Measurements from ENCODE around the gene ATOH8. TPM values are rescaled to one million over a fixed set of nuclear protein-coding genes. Genes with fewer than 3 reads are reported as not detected.

ATOH8 gene
- total and polyA plus RNA-seq, 10 of the 15 experiments (the other 5 are each of a cell fraction or from before 2014, with no cell fraction given), result 0.03 to 0.60 TPM; not detected in 8

DNA sequence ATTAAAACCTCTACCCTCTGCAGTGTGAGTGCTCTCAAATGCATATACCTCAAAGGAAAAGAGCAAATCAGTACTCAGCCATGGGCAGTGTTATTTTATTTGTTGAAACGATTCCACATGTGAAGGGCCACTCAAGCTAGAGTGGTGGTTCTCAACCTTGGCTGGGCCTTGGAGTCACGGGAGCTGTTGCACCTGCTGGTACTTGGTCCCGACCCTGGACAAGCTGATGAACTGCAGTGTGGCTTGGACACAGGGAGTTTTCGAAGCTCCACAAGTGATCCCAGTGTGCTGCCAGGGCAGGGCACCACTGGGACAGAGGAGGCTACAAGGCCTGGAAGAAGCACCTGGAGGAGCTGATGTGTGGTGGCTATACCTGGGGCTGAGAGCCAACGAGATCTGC lies 40.0 kb upstream of the ATOH8 start:
- Histone ChIP-seq H3K4me2 (ENCODE audit: control insufficient read depth, insufficient read depth) (no peak overlapping the region), H3K27ac (ENCODE audit: control insufficient read depth, insufficient read depth) (no peak overlapping the region), H3K4me3 (no peak overlapping the region), H2AFZ (ENCODE audit: control insufficient read depth, low read depth, low read length) (no peak overlapping the region), H3K9me3 (replicated peaks; ENCODE audit: control insufficient read depth, insufficient read depth, low read length) (no peaks in the 10 kb centered on the region), H3K36me3 (ENCODE audit: control insufficient read depth in 2 of 2, insufficient read depth in 2 of 2, low read length in 1 of 2) (no peaks in the 10 kb centered on the region), H3K79me2 (ENCODE audit: control insufficient read depth, insufficient read depth, low read length) (no peaks in the 10 kb centered on the region), H3K9ac (ENCODE audit: control insufficient read depth, insufficient read depth, low read length) (no peak overlapping the region), H3K27me3 (replicated peaks in 1 of 2; ENCODE audit: control insufficient read depth in 2 of 2, insufficient read depth in 2 of 2, low read length in 1 of 2) (no peaks in the 10 kb centered on the region; a peak in 1 of 4 replicates), H3K4me1 (ENCODE audit: control insufficient read depth, insufficient read depth, low read length) (no peaks in the 10 kb centered on the region), H4K20me1 (ENCODE audit: control insufficient read depth, insufficient read depth) (no peaks in the 10 kb centered on the region)
- RAD21 ChIA-PET (ENCODE audit: unreplicated experiment), result interaction anchor here (1.5 kb wide), 1 partner anchor 77 kb away, joined by 4 read pairs; no protein-coding TSS in a partner anchor
- ATAC-seq, result no peak
- DNase-seq (ENCODE audit: low read depth, low spot score), result no peak
- TF ChIP-seq, protein P1, sequence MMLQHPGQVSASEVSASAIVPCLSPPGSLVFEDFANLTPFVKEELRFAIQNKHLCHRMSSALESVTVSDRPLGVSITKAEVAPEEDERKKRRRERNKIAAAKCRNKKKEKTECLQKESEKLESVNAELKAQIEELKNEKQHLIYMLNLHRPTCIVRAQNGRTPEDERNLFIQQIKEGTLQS (IDR thresholded peaks at IDR 0.05; ENCODE audit: borderline replicate concordance, extremely low read depth, low read depth, low read length), result no peak
- TF ChIP-seq IKZF1 (conservative IDR thresholded peaks at IDR 0.05), result no peak
- TF ChIP-seq ETV6 (conservative IDR thresholded peaks at IDR 0.05 in 1 of 2, IDR thresholded peaks at IDR 0.05 in 1 of 2; ENCODE audit: borderline replicate concordance in 1 of 2, low read depth in 1 of 2), result no peak
- no peak for TF ChIP-seq SREBF1 (IDR thresholded peaks at IDR 0.05; ENCODE audit: low read length)
- TF ChIP-seq GATAD2B (conservative IDR thresholded peaks at IDR 0.05; ENCODE audit: low read depth), result no peak
- TF ChIP-seq SMARCA5 (IDR thresholded peaks at IDR 0.05), result no peak
- no peak for TF ChIP-seq PAX5 (IDR thresholded peaks at IDR 0.05; ENCODE audit: borderline replicate concordance, low read depth, low read length)
- TF ChIP-seq PML (IDR thresholded peaks at IDR 0.05; ENCODE audit: low read length), result no peak
- TF ChIP-seq BHLHE40 (IDR thresholded peaks at IDR 0.05; ENCODE audit: borderline replicate concordance in 1 of 2, low read depth in 2 of 2, low read length in 1 of 2), result no peak
- no peak for TF ChIP-seq BACH1 (IDR thresholded peaks at IDR 0.05; ENCODE audit: borderline replicate concordance)
- no peak for TF ChIP-seq MEF2B (IDR thresholded peaks at IDR 0.05; ENCODE audit: partially characterized antibody, poor library complexity, severe bottlenecking)
- TF ChIP-seq, protein P2, sequence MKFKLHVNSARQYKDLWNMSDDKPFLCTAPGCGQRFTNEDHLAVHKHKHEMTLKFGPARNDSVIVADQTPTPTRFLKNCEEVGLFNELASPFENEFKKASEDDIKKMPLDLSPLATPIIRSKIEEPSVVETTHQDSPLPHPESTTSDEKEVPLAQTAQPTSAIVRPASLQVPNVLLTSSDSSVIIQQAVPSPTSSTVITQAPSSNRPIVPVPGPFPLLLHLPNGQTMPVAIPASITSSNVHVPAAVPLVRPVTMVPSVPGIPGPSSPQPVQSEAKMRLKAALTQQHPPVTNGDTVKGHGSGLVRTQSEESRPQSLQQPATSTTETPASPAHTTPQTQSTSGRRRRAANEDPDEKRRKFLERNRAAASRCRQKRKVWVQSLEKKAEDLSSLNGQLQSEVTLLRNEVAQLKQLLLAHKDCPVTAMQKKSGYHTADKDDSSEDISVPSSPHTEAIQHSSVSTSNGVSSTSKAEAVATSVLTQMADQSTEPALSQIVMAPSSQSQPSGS (IDR thresholded peaks at IDR 0.05; ENCODE audit: low read length), result no peak
- TF ChIP-seq, protein P3, sequence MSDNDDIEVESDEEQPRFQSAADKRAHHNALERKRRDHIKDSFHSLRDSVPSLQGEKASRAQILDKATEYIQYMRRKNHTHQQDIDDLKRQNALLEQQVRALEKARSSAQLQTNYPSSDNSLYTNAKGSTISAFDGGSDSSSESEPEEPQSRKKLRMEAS (IDR thresholded peaks at IDR 0.05; ENCODE audit: low read depth, low read length), result no peak
- TF ChIP-seq HSF1 (IDR thresholded peaks at IDR 0.05; ENCODE audit: low read depth, low read length), result no peak
- TF ChIP-seq, protein P4, sequence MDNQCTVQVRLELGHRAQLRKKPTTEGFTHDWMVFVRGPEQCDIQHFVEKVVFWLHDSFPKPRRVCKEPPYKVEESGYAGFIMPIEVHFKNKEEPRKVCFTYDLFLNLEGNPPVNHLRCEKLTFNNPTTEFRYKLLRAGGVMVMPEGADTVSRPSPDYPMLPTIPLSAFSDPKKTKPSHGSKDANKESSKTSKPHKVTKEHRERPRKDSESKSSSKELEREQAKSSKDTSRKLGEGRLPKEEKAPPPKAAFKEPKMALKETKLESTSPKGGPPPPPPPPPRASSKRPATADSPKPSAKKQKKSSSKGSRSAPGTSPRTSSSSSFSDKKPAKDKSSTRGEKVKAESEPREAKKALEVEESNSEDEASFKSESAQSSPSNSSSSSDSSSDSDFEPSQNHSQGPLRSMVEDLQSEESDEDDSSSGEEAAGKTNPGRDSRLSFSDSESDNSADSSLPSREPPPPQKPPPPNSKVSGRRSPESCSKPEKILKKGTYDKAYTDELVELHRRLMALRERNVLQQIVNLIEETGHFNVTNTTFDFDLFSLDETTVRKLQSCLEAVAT (IDR thresholded peaks at IDR 0.05), result no peak
- no peak for TF ChIP-seq STAT3 (IDR thresholded peaks at IDR 0.05; ENCODE audit: low read depth, low read length)
- intact Hi-C loops (cut with micrococcal nuclease; ENCODE audit: unreplicated experiment), result no loop called here
- POLR2A ChIA-PET, result interaction anchor here (0.6 kb wide), 1 partner anchor 54 kb away, joined by 4 read pairs; no protein-coding TSS in a partner anchor
- FAIRE-seq, result no peak
- WGBS (ENCODE audit: insufficient coverage, insufficient replicate concordance, low lambda C conversion rate, missing lambda C conversion rate), result 57% methylated on average over 5 of the region's 5 CpGs
- BruUV-seq (replicated peaks), result no TSS peak
- in situ Hi-C loops (cut with MboI), result no loop called here
- SMC1A ChIA-PET (ENCODE audit: uncharacterized antibody, unreplicated experiment), result interaction anchor here (1.0 to 1.7 kb wide), 4 partner anchors 9 to 100 kb away, joined by 3 to 4 read pairs (median 4); no protein-coding TSS in a partner anchor
- CTCF ChIA-PET, result interaction anchor here (1.2 to 3.7 kb wide), 3 partner anchors 15 to 77 kb away, joined by 4 to 22 read pairs (median 6); no protein-coding TSS in a partner anchor
